Erythroblast (primary cell): ENCODE measurements around the gene C22orf31.

ENCODE experiments used
- GATA1 ChIP-seq: IDR thresholded peaks from 2 replicates; pipeline ENCODE4 v1.6.1; 2011; ENCODE audit warnings: low read depth, mild to moderate bottlenecking, control low read depth, low read length, moderate library complexity
- POLR2A ChIP-seq: IDR thresholded peaks from 2 replicates; pipeline ENCODE4 v1.6.1; 2011; ENCODE audit warnings: mild to moderate bottlenecking, low read length

GRCh38 chr22:29026579-29026978, 35.1 kb downstream of the C22orf31 start:
- TF ChIP-seq POLR2A (no peak), GATA1 (no peak)
